Hematopoietic multipotent progenitor cell treated with erythropoietin and hydrocortisone succinate and interleukin-3 and kit ligand, for 4 days (in vitro differentiated cells): ENCODE data around the gene RBP5.

Source experiments
- DNase-seq: peaks from one replicate; pipeline ENCODE4 v3.0.0-alpha.2; 2015

Gene RBP5

DNA sequence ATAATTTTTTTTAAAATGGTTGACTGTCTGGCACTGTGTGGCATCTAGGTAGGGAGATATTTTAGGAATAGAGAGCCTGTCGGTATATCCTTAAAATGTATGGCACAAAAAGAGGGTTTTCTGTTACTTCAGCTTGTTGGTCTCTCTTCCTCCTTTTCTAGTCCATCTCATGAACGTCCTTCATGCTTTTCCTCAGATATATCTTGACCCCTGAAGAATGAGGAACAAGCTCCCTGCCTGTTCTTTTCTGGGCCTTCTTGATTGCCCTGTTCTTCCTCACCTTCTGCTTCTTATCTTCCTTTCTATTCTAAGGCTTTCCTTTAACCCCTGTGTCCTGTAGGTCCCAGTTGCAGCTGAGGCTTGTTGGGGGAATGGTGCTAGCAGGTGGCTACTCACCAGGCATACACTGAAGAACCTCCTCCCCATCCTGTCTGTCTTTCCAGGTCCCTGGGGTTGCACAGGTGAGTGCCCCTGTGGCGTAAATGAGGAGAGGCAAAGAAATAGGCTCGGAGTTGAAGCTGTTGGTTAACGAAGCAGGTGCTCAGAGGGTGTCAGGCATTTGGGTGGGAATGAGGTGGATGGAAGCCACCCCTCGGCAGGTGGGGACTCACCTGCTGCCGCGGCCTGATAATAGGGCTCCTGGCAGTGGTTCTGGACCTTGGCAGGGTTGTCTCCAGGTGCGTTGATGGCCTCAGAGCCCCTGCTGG is 29.2 kb downstream of the RBP5 start:
- peak; percentile 15 for DNase-seq

DNA sequence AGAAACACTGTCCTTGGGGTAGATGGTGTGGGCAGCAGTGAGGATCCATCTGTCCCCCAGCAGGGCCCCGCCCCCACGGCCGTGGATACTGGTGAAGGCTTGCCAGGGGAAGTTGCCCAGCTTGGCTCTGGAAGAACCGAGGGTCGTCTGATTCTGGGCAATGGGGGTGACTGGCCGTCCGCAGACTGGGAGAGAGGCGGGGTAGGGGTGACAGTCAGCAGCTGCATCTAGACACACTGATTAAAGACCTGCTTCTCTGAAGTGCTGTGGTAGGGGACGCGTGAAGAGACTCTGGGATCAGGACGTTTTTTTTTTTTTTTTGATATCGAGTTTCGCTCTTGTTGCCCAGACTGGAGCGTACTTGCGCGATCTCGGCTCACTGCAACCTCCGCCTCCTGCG is 31.7 kb downstream of the RBP5 start:
- DNase-seq, result no peak

DNA sequence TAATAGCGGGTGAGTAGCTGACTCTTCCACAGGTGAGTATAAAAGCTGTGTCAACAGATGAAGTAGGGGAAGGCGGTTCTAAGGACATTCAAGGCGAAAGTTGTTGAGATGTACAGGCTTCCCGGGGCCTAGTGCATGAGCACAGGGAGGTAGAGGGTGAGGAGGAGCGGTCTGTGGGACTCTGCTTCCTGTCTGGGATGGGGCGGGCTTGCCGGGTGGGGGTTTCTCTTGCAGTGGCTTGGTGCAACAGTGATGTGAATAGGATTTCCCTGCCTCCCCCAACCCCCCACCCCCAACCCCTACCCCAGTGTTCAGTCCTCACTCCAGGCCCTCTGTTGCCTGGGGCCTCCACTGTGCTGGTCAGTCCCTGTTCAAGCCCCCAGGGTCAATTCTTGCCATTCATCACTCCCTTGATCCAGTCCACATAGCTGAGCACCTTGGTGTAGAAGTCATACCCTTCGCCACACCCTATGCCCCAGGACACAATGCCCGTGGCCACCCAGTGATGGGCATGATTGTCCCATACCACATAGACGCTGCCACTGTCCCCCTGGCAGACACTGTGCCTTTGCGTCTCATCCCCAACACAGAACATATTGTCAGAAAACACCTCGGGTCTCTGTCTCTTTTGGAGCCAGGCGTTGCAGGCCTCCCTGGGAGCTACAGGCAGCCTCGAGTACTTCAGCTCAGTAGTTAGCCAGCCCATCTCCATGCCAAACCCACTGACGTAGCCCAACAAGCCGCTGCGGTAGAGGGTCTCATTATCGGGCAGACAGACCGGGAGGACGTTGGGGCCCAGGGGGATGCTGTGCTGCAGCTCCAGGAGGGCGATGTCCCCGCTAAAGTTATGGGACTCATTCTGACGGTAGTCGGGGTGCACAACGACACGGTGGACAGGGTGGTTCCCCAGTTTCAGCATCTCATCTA is 32.4 kb downstream of the RBP5 start:
- DNase-seq, result no peak

DNA sequence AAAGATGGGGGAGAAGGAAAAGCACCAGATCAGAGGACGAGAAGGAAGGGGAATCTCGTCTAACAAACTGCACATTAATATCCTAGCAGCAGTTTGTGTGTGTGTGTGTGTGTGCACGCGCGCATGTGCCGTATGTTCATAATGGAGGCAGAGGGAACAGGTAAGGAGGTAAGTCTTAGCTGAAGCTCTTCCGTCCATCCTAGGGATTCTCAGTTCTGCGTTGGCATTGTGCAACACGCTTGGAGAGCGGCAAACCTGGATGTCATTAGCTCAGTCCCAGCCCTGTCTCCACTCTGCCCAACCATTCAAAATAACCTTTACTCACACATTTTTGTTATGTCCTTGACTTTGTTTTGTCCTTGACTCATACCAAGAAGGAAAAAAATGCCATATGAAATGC is 34.8 kb downstream of the RBP5 start:
- no peak for DNase-seq

DNA sequence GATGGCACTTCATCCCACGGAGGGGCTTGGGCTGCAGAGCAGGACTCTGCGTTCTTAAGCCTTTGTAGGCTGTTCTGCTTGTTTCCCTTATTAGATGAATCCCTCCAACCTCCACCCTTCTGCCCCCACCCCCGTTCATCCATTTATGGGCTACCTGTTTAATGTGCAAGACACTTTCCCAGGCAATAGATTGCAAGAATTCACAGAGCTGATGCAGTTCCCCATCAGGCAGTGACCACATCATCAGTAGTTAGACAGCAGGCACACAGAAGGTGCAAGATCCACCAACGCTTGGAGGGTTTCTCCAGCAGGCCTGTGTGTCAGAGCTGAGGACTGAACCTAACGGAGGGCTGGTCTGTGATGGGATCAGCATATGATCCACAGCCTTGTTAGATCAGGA is 35.2 kb downstream of the RBP5 start:
- no peak for DNase-seq

DNA sequence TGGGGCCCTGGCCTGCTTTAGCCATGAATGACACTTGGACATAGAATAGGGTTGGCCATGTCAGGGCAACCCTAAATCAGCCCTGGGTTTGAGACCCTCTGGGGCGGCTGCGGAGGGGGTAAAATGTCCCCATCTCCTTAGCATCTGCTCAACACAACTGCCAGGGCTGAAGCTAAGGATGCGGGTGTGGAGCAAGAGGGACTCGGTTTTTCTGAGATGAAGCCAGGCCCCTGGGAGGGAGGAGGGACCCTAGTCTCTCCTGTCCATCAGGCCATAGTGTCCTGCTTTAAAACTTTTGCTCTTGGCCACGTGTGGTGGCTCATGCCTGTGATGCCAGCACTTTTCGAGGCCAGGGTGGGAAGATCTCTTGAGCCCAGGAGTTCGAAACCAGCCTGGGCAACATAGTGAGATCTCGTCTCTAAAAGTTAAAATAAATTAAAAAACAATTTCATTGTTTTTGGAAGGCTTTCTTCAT is 35.7 kb downstream of the RBP5 start:
- no peak for DNase-seq

DNA sequence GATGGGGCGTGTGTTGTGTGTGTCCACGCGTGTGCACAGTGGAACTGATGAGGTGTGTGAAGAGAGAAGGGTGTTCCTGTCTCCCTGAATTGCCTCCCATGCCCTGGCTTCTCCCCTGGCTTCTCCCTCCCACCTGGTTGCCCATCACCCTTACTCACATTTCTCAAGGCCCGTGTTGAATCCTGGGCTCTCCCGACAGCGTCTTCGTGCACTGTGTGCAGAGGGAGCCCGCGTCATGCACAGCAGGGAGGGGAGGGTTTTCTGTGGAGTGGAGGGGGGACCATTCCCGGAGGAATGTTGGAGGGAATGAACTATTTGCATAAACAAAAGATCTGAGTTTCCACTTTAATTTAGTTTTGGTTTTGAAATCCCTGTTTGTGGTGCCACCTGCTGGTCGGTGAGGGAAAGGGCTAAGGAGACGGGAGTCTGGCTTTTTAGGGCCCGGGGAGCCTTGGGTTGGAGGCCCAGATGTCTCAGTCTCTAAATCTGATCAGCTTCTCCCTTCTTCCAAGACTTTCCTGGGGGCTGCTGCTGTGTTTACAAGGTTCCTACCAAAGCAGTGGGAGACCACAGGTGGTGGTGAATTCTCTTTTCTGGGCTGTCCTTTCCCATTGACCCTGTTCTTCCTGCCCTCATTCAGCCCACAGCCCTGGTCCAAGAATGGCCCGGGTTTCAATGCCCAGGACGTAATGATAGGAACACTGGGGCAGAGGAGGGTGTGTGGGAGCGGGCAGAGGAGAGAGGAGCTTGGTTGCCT is 36.3 kb downstream of the RBP5 start, which contains the start of gene C1R:
Gene C1R (minus strand): TSS at position 217 of the 757 bp plus-strand sequence. CDS start 57 bp downstream, at position 160.
- peak; percentile 77 for DNase-seq

DNA sequence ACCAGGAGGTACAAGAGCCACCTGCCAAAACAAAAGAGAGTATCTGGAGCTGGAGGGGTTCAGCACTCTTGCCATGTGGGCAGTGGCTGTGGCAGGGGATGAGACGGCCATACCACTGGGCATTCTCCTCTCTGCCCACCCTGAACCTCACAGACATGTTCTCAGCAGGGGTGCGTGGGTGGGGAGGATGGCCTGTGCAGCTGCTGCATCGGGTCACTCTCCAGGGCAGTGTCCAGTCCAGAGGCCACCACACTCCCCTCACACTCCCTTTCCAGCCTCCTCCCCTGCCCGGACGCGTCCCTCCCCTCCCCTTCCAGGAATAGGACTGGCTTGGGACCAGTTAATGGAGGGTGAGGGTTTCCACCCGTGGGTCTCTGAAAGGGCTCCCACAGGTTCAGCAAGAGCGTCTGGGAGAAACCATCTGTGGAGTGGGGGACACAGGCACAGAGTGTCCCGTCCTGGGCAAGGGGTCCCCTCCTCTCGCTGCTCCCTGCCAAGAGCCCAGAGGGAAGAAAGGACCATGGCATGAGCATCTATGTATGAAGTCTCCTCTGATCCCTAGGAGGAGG is 36.9 kb downstream of the RBP5 start:
- DNase-seq, result no peak

DNA sequence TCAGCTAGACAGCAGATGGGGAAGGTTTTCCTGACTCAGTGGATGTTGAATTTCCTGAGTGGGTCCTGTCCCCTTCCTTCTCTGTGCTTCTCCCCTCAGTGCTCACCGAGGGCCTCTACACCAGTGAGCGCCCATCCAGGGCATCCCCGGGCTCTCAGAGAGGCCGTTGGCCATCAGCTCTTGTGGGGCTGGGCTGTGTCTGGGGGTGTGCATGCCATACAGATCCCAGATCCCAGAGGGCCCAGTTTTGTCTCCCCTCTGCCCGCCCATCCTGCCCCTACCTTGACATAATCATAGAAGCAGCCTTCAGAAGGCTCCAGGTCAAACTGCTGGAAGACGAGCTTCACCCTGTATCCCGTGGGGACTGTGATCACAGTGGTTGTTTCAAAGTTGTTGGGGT is 37.5 kb downstream of the RBP5 start:
- no peak for DNase-seq

DNA sequence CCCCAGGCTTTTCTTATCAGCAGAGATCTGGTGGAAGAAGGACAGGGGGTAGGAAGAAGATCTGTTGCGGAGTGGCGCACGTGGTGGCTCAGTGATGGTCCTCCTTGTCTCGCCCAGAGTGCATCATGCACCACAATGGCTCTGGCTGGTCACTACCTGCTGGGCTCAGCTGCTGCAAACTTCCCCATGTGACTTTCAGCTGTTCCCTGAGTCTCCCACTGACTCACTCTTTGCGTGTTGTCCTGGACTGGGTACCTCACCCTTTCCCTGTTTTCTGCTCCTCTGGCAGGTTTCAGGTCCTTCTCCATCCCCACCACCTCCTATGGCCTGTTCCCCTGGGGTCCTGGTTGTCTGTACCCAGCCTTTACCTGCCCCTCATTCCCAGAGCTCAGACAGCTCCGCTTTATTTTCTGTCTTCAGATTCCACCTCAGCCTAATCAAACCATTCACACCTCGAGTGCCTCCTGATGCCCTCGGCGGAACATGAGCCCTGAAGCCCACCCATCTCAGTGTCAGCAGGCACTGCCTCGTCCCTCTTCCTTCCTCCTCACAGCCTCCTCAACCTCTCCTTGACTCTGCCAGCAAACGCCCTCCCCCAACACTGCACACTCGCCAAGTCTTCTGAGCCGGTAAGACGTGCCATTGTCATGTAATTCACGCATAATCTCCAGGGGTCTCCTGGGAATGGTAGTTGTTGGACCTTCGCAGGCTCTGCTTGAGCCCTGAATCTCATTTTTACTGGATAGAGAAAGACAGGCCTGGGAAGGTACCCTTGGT is 38.3 kb downstream of the RBP5 start:
- DNase-seq, result no peak

DNA sequence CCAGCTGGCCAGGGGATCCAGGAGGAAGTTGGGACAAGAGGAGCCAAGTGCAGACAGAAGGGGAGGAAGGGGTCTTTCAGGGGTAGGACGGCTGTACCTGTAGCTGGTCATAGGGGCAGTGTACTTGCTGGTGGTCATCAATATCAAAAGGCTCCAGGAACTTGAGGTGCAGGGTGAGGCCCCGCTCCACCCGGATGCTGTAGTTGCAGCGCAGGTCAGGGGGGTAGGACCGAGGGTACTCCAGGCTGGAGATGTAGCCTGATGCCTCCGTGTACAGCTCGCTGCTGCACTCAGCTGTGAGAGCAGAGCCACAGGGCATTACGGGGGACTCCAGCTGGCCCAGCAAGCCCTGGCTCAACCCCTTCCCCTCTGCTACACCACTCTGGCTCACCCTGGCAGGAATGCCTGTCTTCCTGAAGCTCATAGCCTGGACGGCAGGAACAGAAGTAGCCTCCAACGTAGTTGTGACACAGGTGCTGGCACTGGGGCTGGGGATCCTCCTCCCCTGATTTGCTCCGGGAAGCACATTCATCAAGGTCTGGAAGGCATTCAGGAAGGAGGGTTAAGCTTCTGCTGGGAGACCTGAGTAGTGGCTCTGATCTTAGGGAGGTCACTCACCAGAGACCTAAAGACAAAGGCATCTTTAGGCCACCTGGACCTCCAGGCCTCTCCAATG is 39.4 kb downstream of the RBP5 start:
- DNase-seq, result no peak

DNA sequence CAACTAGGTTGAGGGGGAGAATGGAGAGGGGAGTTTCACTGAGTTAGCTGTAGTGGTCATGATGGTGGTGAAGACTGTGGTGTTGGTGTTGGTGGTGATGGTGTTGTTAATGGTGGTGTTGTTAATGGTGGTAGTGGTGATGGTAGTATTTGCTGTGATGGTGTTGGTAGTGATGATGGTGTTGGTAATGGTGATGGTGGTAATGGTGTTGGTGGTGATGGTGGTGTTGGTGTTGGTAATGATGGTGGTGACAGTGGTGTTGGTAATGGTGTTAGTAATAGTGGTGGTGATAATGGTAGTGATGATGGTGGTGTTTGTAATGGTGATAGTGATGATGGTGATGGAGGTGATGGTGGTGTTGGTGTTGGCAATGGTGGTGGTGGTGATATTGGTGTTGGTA is 45.6 kb downstream of the RBP5 start:
- no peak for DNase-seq

DNA sequence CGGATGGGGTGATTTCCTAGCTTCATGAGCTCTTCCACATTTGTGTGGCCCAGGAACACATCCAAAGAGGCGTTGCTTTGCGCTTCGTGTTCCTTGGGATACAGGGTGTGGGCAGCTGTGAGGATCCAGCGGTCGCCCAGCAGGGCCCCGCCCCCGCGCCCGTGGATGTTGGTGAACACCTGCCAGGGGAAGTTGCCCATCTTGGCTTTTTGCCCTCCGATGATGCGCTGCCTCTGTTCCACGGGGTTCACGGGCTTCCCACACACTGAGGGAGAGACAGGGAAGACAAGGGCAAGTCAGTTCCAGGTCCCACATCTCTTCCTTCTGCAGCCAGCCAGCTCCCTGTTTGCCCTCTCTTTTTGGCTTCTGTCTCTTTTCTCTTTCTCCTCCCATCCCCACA is 47.7 kb downstream of the RBP5 start:
- no peak for DNase-seq

DNA sequence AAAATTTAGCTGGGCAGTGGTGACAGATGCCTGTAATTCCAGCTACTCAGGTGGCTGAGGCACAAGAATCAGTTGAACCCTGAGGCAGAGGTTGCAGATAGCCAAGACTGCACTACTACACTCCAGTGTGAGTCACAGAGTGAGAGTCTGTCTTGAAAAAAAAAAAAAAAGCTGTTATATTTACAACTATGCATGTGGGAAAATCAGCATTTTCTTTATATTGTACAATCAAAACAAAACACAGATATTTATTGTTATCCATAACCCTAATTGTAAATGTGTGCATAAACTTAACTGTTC is 48.9 kb downstream of the RBP5 start:
- no peak for DNase-seq

DNA sequence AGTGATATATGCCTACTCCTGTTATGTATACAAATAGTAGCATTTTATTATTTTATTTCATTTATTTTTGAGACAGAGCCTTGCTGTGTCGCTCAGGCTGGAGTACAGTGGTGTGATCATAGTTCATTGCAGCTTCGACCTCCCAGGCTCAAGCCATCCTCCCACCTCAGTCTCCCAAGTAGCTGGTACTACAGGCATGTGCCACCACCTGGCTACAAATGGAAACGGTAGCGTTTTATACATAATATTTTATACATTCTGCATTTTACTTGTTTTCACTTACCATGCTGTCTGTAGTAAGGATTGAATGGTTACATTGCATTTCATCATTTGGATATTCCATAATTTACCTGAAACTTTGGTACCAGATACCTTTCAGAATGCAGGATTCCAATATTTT is 50.5 kb downstream of the RBP5 start:
- peak; percentile 35 for DNase-seq

DNA sequence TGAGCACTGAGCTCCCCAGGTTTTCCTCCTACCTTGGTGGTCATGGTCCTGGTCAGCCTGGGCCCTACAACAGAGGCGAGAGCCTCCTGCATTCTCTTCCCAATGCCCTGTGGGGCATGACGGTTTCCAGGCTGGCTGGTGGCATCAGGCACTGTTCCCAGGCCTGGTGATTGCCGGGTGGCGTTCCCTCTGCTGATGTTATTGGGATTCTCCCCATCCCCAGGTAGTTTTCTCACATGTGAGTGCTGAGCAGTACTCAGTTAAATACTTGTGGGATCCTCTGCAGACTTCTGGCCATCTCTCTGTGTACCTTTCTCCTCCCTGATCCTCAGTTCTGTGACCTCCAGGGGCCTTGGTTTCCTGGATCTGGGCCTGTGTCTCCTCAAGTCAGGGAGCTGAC is 52.2 kb downstream of the RBP5 start:
- no peak for DNase-seq

DNA sequence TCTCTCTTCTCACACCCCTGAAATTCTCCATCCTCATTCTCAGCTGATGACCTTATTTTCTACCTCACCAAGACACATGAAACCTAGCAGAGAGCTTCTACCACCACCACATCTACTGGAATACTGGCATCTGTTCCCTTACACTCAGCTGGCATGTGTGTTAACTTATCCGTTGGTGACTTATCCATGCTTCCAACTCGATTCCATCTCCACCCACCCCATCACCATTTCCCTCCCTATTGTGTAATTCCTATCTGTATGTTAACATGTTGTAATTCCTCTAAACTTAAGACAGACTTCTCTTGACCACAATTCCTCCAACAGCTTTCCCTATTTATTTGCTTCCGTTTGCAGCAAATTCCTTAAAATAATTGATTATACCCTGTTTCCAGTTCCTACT is 52.8 kb downstream of the RBP5 start:
- DNase-seq, result no peak

DNA sequence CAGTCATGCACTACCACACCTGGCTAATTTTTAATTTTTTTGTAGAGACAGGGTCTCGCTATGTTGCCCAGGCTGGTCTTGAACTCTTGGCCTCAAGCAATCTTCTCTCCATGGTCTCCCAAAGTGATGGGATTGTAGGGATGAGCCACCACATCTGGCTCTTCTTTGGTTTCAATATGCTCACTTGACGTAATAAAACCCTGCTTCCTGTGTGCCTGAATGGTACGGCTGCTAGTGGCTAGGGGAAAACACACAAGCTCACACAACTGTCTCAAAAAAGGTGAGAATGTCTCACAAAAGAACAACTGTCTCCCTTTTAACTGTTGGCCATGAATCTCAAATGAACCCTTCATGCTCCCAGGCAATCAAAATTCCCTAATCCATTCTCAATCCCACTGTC is 53.2 kb downstream of the RBP5 start:
- DNase-seq, result no peak

DNA sequence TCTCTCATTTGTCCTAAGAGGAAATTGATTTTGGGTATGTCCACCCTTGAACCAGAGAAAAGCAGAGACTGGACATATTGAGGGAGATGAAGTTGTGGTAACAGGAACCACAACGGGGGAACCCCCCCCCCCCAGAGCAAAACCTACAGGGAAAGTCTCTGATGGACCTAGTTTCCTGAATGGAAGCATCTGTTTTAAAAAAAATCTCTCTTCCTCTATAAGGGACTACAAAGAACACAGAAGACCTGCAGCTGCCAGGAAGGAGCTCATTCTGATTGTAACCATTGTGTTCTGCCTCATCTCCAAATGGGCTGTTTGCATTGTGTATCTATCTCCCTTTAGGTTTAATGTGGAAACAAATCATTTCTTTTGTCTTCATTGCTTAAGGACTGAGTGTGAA is 54.7 kb downstream of the RBP5 start:
- DNase-seq, result peak; percentile 16
